HCT116 (cell line): ENCODE data around the gene UTS2B.

Experiments
- EGR1 ChIP-seq: IDR thresholded peaks from 2 replicates; pipeline ENCODE4 v1.6.1; 2012; ENCODE audit warnings: low read depth
- EZH2 ChIP-seq: fragments of 200-600 bp; sonication (generic); IDR thresholded peaks from 2 replicates; pipeline ENCODE4 v1.6.1; 2017; ENCODE audit warnings: antibody characterized with exemption, mixed run types
- POLR2A ChIP-seq: IDR thresholded peaks from 2 replicates; pipeline ENCODE4 v1.7.0; 2011; ENCODE audit warnings: borderline replicate concordance; ENCODE audit not compliant: insufficient read depth, insufficient read length; ENCODE audit errors: extremely low read depth
- RAD21 ChIP-seq: IDR thresholded peaks from 2 replicates; pipeline ENCODE4 v1.6.1; 2012; ENCODE audit warnings: low read depth, mild to moderate bottlenecking
- SIN3A ChIP-seq: IDR thresholded peaks from 2 replicates; pipeline ENCODE4 v1.6.1; 2012; ENCODE audit warnings: low read depth
- SP1 ChIP-seq: IDR thresholded peaks from 2 replicates; pipeline ENCODE4 v1.6.1; 2012; ENCODE audit warnings: low read depth
- ZFX ChIP-seq: fragments of 450-650 bp; IDR thresholded peaks from 2 replicates; pipeline ENCODE4 v1.6.1; 2017
- TF ChIP-seq, protein P1 (sequence below), 3 experiments: fragments of 200-600 bp in 1 of 3; sonication (generic) in 1 of 3; IDR thresholded peaks in 2 of 3; conservative IDR thresholded peaks in 1 of 3; 2 replicates each; pipeline ENCODE4 v1.5.1; 2012 to 2017; ENCODE audit warnings: low read depth in 2 of 3, low read length in 2 of 3, antibody characterized with exemption in 1 of 3, borderline replicate concordance in 1 of 3, control low read depth in 1 of 3, mild to moderate bottlenecking in 1 of 3, mixed read lengths in 1 of 3, mixed run types in 1 of 3, moderate library complexity in 1 of 3; ENCODE audit not compliant: insufficient read depth in 1 of 3

DNA sequence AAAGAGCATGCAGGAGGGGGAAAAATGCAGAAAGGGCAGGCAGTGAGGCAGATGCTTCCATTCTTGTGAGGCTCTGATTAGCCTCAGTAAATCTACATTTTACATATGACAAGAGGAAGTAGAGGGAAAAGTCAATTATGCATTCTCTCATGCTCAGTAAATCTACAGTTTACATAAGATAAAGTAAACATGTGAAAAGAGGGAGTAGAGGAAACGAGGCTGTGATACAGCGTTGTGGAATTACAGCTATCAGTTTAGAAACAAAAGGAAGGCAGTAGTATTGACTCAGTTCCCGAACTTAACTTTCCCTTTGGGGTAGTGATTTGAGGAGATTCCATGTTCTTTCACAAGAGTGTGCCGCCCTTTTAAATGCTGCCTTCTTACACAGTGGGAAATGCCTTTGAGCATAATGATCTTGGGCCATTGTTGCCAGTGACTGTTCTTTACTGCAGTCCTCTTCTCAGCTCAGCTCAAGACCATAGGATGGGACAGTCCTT, 92.0 kb downstream of the UTS2B start:
- TF ChIP-seq, protein P1, sequence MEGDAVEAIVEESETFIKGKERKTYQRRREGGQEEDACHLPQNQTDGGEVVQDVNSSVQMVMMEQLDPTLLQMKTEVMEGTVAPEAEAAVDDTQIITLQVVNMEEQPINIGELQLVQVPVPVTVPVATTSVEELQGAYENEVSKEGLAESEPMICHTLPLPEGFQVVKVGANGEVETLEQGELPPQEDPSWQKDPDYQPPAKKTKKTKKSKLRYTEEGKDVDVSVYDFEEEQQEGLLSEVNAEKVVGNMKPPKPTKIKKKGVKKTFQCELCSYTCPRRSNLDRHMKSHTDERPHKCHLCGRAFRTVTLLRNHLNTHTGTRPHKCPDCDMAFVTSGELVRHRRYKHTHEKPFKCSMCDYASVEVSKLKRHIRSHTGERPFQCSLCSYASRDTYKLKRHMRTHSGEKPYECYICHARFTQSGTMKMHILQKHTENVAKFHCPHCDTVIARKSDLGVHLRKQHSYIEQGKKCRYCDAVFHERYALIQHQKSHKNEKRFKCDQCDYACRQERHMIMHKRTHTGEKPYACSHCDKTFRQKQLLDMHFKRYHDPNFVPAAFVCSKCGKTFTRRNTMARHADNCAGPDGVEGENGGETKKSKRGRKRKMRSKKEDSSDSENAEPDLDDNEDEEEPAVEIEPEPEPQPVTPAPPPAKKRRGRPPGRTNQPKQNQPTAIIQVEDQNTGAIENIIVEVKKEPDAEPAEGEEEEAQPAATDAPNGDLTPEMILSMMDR (IDR thresholded peaks at IDR 0.05 in 2 of 3, conservative IDR thresholded peaks at IDR 0.05 in 1 of 3; ENCODE audit: borderline replicate concordance in 1 of 3, insufficient read depth in 1 of 3, low read depth in 2 of 3, low read length in 2 of 3) = no peak
- TF ChIP-seq EZH2 (no peak), ZFX (no peak), RAD21 (no peak), EGR1 (no peak), SP1 (no peak), SIN3A (no peak), POLR2A (no peak)
